ENCODE results near the gene SMCO2. TPM values are rescaled to one million over a fixed set of nuclear protein-coding genes. Genes with fewer than 3 reads are reported as not detected.

The SMCO2 gene
- total and polyA plus RNA-seq, 2 of the 13 experiments (the other 11 are each of a cell fraction or from before 2014, with no cell fraction given), result 0.15 TPM; not detected in 1

DNA sequence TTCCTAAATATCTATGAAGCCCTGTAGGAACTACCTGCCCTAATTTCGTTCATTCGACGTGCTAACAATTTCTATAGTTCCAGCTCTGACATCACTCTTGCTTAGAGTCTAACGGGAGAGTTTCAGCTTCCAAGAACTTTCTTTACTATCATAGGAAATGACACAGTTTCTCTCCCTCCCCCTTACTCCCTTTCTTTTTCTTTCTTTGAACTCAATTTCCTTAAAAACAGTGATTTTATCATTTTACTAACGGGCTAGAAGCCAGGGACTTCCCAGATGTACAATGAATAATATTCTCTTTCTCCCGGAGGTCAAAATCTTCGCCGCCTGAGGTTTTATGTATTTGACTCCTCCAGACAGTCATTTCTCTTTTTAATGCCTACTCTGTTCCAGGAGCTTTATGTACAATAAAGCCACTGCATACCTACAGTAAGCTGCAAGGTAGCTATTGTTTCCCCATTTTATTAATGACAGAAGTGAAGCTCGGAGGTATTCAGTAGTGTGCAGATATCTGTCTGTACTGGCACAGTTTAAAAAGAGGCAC lies 15.7 kb downstream of the SMCO2 start:
- no peak for FAIRE-seq

DNA sequence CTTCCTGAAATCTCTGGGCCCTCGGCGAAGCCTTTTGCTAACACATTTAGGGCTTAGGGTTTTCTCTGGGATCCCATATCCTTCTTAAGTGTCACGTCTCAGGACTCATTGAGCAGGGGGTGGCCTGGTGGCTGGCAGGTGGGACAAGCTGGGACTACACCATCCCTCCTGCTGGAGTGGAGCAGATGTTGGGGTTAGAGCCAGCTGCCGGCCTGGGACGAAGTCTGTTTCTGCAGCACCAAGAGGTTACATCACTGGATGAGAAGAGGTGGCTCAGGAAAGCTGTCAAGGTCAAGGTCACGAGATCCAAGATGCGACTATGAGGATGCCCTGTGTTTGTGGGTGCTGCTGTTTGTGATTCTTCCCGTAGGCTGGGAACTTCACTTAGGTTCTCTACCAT lies 16.3 kb downstream of the SMCO2 start:
- Histone ChIP-seq H2AFZ (ENCODE audit: low read length) (no peak overlapping the region), H3K9me3 (ENCODE audit: low read length) (no peaks in the 10 kb centered on the region), H3K4me3 (replicated peaks in 1 of 3; ENCODE audit: insufficient read depth in 1 of 3, low read depth in 2 of 3, low read length in 3 of 3) (no peak overlapping the region), H3K9ac (ENCODE audit: insufficient read depth, low read depth, low read length) (no peak overlapping the region), H3K79me2 (ENCODE audit: insufficient read depth, low read length) (no peaks in the 10 kb centered on the region), H3K36me3 (replicated peaks in 1 of 2; ENCODE audit: control insufficient read depth in 1 of 2, insufficient read depth in 2 of 2, low read length in 2 of 2) (no peaks in the 10 kb centered on the region), H3K27ac (ENCODE audit: extremely low read length, insufficient read depth, low read length) (no peak overlapping the region), H3K27me3 (ENCODE audit: control insufficient read depth in 1 of 2, insufficient read depth in 2 of 2, low read length in 2 of 2) (peaks cover 0 to 4% of the 10 kb centered on the region in 2 experiments; a peak in 2 of 5 replicates), H3K4me1 (ENCODE audit: insufficient read depth, low read length) (no peaks in the 10 kb centered on the region), H3K4me2 (ENCODE audit: low read depth, low read length) (no peak overlapping the region), H4K20me1 (ENCODE audit: insufficient read depth, low read length) (no peaks in the 10 kb centered on the region)
- 39% methylated on average over 8 of the region's 8 CpGs for WGBS (ENCODE audit: low lambda C conversion rate)
- BruUV-seq (replicated peaks), result no TSS peak
- ATAC-seq, result no peak
- in situ Hi-C loops (cut with HindIII; ENCODE audit: extremely low pct_ligation_motif_present, low pct_unique_long_range_greater_than_20kb) (no loop called here), intact Hi-C loops (cut with micrococcal nuclease; ENCODE audit: unreplicated experiment) (no loop called here)
- FAIRE-seq, result no peak
- ChIA-PET POLR2A (no interaction called here), CTCF (ENCODE audit: low intra/inter-chr PET ratio, low total read pairs) (no interaction called here)
- no peak for DNase-seq (ENCODE audit: low spot score)
- TF ChIP-seq BHLHE40 (IDR thresholded peaks at IDR 0.05; ENCODE audit: low read length) (no peak), ZNF792 (CRISPR knock-in tag; IDR thresholded peaks at IDR 0.05) (no peak), ZNF337 (CRISPR knock-in tag; IDR thresholded peaks at IDR 0.05; ENCODE audit: borderline replicate concordance, low read depth) (no peak), FUBP1 (CRISPR knock-in tag; IDR thresholded peaks at IDR 0.05; ENCODE audit: borderline replicate concordance) (no peak), ZSCAN22 (CRISPR knock-in tag; IDR thresholded peaks at IDR 0.05) (no peak)
- TF ChIP-seq, protein P1, sequence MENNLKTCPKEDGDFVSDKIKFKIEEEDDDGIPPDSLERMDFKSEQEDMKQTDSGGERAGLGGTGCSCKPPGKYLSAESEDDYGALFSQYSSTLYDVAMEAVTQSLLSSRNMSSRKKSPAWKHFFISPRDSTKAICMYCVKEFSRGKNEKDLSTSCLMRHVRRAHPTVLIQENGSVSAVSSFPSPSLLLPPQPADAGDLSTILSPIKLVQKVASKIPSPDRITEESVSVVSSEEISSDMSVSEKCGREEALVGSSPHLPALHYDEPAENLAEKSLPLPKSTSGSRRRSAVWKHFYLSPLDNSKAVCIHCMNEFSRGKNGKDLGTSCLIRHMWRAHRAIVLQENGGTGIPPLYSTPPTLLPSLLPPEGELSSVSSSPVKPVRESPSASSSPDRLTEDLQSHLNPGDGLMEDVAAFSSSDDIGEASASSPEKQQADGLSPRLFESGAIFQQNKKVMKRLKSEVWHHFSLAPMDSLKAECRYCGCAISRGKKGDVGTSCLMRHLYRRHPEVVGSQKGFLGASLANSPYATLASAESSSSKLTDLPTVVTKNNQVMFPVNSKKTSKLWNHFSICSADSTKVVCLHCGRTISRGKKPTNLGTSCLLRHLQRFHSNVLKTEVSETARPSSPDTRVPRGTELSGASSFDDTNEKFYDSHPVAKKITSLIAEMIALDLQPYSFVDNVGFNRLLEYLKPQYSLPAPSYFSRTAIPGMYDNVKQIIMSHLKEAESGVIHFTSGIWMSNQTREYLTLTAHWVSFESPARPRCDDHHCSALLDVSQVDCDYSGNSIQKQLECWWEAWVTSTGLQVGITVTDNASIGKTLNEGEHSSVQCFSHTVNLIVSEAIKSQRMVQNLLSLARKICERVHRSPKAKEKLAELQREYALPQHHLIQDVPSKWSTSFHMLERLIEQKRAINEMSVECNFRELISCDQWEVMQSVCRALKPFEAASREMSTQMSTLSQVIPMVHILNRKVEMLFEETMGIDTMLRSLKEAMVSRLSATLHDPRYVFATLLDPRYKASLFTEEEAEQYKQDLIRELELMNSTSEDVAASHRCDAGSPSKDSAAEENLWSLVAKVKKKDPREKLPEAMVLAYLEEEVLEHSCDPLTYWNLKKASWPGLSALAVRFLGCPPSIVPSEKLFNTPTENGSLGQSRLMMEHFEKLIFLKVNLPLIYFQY (CRISPR knock-in tag; IDR thresholded peaks at IDR 0.05; ENCODE audit: borderline replicate concordance), result no peak
- TF ChIP-seq, protein P2, sequence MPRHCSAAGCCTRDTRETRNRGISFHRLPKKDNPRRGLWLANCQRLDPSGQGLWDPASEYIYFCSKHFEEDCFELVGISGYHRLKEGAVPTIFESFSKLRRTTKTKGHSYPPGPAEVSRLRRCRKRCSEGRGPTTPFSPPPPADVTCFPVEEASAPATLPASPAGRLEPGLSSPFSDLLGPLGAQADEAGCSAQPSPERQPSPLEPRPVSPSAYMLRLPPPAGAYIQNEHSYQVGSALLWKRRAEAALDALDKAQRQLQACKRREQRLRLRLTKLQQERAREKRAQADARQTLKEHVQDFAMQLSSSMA (CRISPR knock-in tag; IDR thresholded peaks at IDR 0.05), result no peak

More for the DNA sequence above, 15.7 kb downstream of the SMCO2 start:
- Histone ChIP-seq H3K9ac (ENCODE audit: insufficient read depth, low read depth, low read length) (no peak overlapping the region), H4K20me1 (ENCODE audit: insufficient read depth, low read length) (no peaks in the 10 kb centered on the region), H3K27me3 (ENCODE audit: control insufficient read depth in 1 of 2, insufficient read depth in 2 of 2, low read length in 2 of 2) (peaks cover 0 to 4% of the 10 kb centered on the region in 2 experiments; a peak in 2 of 5 replicates), H3K36me3 (replicated peaks in 1 of 2; ENCODE audit: control insufficient read depth in 1 of 2, insufficient read depth in 2 of 2, low read length in 2 of 2) (no peaks in the 10 kb centered on the region), H3K79me2 (ENCODE audit: insufficient read depth, low read length) (no peaks in the 10 kb centered on the region), H3K4me1 (ENCODE audit: insufficient read depth, low read length) (no peaks in the 10 kb centered on the region), H3K27ac (ENCODE audit: extremely low read length, insufficient read depth, low read length) (no peak overlapping the region), H3K4me2 (ENCODE audit: low read depth, low read length) (no peak overlapping the region), H3K4me3 (replicated peaks in 1 of 3; ENCODE audit: insufficient read depth in 1 of 3, low read depth in 2 of 3, low read length in 3 of 3) (no peak overlapping the region), H3K9me3 (ENCODE audit: low read length) (no peaks in the 10 kb centered on the region), H2AFZ (ENCODE audit: low read length) (no peak overlapping the region)
- ChIA-PET POLR2A (no interaction called here), CTCF (ENCODE audit: low intra/inter-chr PET ratio, low total read pairs) (no interaction called here)
- no TSS peak for BruUV-seq (replicated peaks)
- TF ChIP-seq SMAD9 (CRISPR knock-in tag; IDR thresholded peaks at IDR 0.05) (no peak), MIXL1 (CRISPR knock-in tag; IDR thresholded peaks at IDR 0.05) (no peak), KDM5B (CRISPR knock-in tag; IDR thresholded peaks at IDR 0.05; ENCODE audit: borderline replicate concordance) (no peak), TBP (CRISPR knock-in tag; IDR thresholded peaks at IDR 0.05) (no peak), PCBP2 (optimal IDR thresholded peaks at IDR 0.05; ENCODE audit: low read depth, low read length, poor library complexity, severe bottlenecking) (no peak), MEF2D (CRISPR knock-in tag; IDR thresholded peaks at IDR 0.05) (no peak)
- TF ChIP-seq, protein P3, sequence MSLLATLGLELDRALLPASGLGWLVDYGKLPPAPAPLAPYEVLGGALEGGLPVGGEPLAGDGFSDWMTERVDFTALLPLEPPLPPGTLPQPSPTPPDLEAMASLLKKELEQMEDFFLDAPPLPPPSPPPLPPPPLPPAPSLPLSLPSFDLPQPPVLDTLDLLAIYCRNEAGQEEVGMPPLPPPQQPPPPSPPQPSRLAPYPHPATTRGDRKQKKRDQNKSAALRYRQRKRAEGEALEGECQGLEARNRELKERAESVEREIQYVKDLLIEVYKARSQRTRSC (CRISPR knock-in tag; IDR thresholded peaks at IDR 0.05; ENCODE audit: low read depth), result no peak
- DNase-seq (ENCODE audit: low spot score) (no peak), ATAC-seq (no peak)
- intact Hi-C loops (cut with micrococcal nuclease; ENCODE audit: unreplicated experiment) (no loop called here), in situ Hi-C loops (cut with HindIII; ENCODE audit: extremely low pct_ligation_motif_present, low pct_unique_long_range_greater_than_20kb) (no loop called here)
- 47% methylated on average over 9 of the region's 9 CpGs for WGBS (ENCODE audit: low lambda C conversion rate)

Measured in HepG2 (cell line).